ENCODE data around the gene GNPTG.

The GNPTG gene

GRCh38 chr16:1349951-1350350 is 1.8 kb upstream of the GNPTG start:
- peaks cover 9 to 29% (median 21%) of the 10 kb centered on the region in 4 experiments for H3K4me1 ChIP-seq (ENCODE audit: control extremely low read depth in 1 of 4, control insufficient read depth in 4 of 4, insufficient read depth in 4 of 4, low read length in 3 of 4)
- WGBS (ENCODE audit: insufficient coverage), result 91% methylated on average over 16 of the region's 17 CpGs
- H3K36me3 ChIP-seq (ENCODE audit: control insufficient read depth in 4 of 4, insufficient read depth in 4 of 4, low read length in 3 of 4), result peaks cover 2 to 30% (median 18%) of the 10 kb centered on the region in 4 experiments
- no peaks in the 10 kb centered on the region for H3K27me3 ChIP-seq (replicated peaks in 2 of 5; ENCODE audit: control insufficient read depth in 4 of 5, insufficient read depth in 5 of 5, low read length in 4 of 5)
- POLR2A ChIA-PET, result no interaction called here
- DNase-seq, result no peak
- H3K4me3 ChIP-seq (ENCODE audit: control insufficient read depth in 1 of 7, extremely low read depth in 1 of 7, insufficient read depth in 4 of 7, low read depth in 2 of 7, low read length in 6 of 7), result no peak overlapping the region
- CTCF ChIA-PET, result interaction anchor here (0.9 to 1.6 kb wide), 2 partner anchors 12 to 13 kb away, joined by 3 to 7 read pairs; no protein-coding TSS in a partner anchor
- H3K27ac ChIP-seq (ENCODE audit: insufficient read depth in 1 of 2, low read depth in 1 of 2, low read length in 2 of 2, poor library complexity in 1 of 2, severe bottlenecking in 2 of 2), result no peak overlapping the region
- no peaks in the 10 kb centered on the region for H3K9me3 ChIP-seq (ENCODE audit: control extremely low read depth in 1 of 5, control insufficient read depth in 4 of 5, insufficient read depth in 2 of 5, low read depth in 1 of 5, low read length in 4 of 5)

GRCh38 chr16:1350691-1351090 is 1.0 kb upstream of the GNPTG start:
- Histone ChIP-seq H3K4me3 (ENCODE audit: control insufficient read depth in 1 of 7, extremely low read depth in 1 of 7, insufficient read depth in 4 of 7, low read depth in 2 of 7, low read length in 6 of 7) (peak overlapping the region in 6 of 7 experiments; percentile 82 to 99 (median 92)), H3K9me3 (ENCODE audit: control extremely low read depth in 1 of 5, control insufficient read depth in 4 of 5, insufficient read depth in 2 of 5, low read depth in 1 of 5, low read length in 4 of 5) (no peaks in the 10 kb centered on the region), H3K27ac (ENCODE audit: insufficient read depth in 1 of 2, low read depth in 1 of 2, low read length in 2 of 2, poor library complexity in 1 of 2, severe bottlenecking in 2 of 2) (peak overlapping the region in 1 of 2 experiments; percentile 73), H3K27me3 (replicated peaks in 2 of 5; ENCODE audit: control insufficient read depth in 4 of 5, insufficient read depth in 5 of 5, low read length in 4 of 5) (no peaks in the 10 kb centered on the region), H3K36me3 (ENCODE audit: control insufficient read depth in 4 of 4, insufficient read depth in 4 of 4, low read length in 3 of 4) (peaks cover 2 to 30% (median 18%) of the 10 kb centered on the region in 4 experiments), H3K4me1 (ENCODE audit: control extremely low read depth in 1 of 4, control insufficient read depth in 4 of 4, insufficient read depth in 4 of 4, low read length in 3 of 4) (peaks cover 9 to 29% (median 21%) of the 10 kb centered on the region in 4 experiments)
- WGBS (ENCODE audit: insufficient coverage), result 98% methylated on average over 18 of the region's 19 CpGs
- POLR2A ChIA-PET, result no interaction called here
- CTCF ChIA-PET, result interaction anchor here (1.6 kb wide), 1 partner anchor 13 kb away, joined by 7 read pairs; no protein-coding TSS in a partner anchor
- no peak for DNase-seq

- ChIA-PET CTCF (interaction anchor here (1.6 kb wide), 1 partner anchor 14 kb away, joined by 7 read pairs; no protein-coding TSS in a partner anchor), POLR2A (no interaction called here)
- Histone ChIP-seq H3K4me3 (ENCODE audit: control insufficient read depth in 1 of 7, extremely low read depth in 1 of 7, insufficient read depth in 4 of 7, low read depth in 2 of 7, low read length in 6 of 7) (peak overlapping the region; percentile 78 to 99 (median 92)), H3K27me3 (replicated peaks in 2 of 5; ENCODE audit: control insufficient read depth in 4 of 5, insufficient read depth in 5 of 5, low read length in 4 of 5) (no peaks in the 10 kb centered on the region), H3K4me1 (ENCODE audit: control extremely low read depth in 1 of 4, control insufficient read depth in 4 of 4, insufficient read depth in 4 of 4, low read length in 3 of 4) (peaks cover 9 to 29% (median 21%) of the 10 kb centered on the region in 4 experiments), H3K27ac (ENCODE audit: insufficient read depth in 1 of 2, low read depth in 1 of 2, low read length in 2 of 2, poor library complexity in 1 of 2, severe bottlenecking in 2 of 2) (peak overlapping the region; percentile 33 to 73), H3K36me3 (ENCODE audit: control insufficient read depth in 4 of 4, insufficient read depth in 4 of 4, low read length in 3 of 4) (peaks cover 2 to 30% (median 18%) of the 10 kb centered on the region in 4 experiments), H3K9me3 (ENCODE audit: control extremely low read depth in 1 of 5, control insufficient read depth in 4 of 5, insufficient read depth in 2 of 5, low read depth in 1 of 5, low read length in 4 of 5) (no peaks in the 10 kb centered on the region)
- 1% methylated on average over 18 of the region's 35 CpGs for WGBS (ENCODE audit: insufficient coverage)
- no peak for DNase-seq
Measured at GRCh38 chr16:1351215-1351581, 533 bp upstream of the GNPTG start.

- Histone ChIP-seq H3K27me3 (replicated peaks in 2 of 5; ENCODE audit: control insufficient read depth in 4 of 5, insufficient read depth in 5 of 5, low read length in 4 of 5) (no peaks in the 10 kb centered on the region), H3K9me3 (ENCODE audit: control extremely low read depth in 1 of 5, control insufficient read depth in 4 of 5, insufficient read depth in 2 of 5, low read depth in 1 of 5, low read length in 4 of 5) (no peaks in the 10 kb centered on the region), H3K36me3 (ENCODE audit: control insufficient read depth in 4 of 4, insufficient read depth in 4 of 4, low read length in 3 of 4) (peaks cover 0 to 16% (median 8%) of the 10 kb centered on the region in 4 experiments), H3K4me3 (ENCODE audit: control insufficient read depth in 1 of 7, extremely low read depth in 1 of 7, insufficient read depth in 4 of 7, low read depth in 2 of 7, low read length in 6 of 7) (no peak overlapping the region), H3K27ac (ENCODE audit: insufficient read depth in 1 of 2, low read depth in 1 of 2, low read length in 2 of 2, poor library complexity in 1 of 2, severe bottlenecking in 2 of 2) (no peak overlapping the region), H3K4me1 (ENCODE audit: control extremely low read depth in 1 of 4, control insufficient read depth in 4 of 4, insufficient read depth in 4 of 4, low read length in 3 of 4) (peaks cover 9 to 29% (median 21%) of the 10 kb centered on the region in 4 experiments)
- CTCF ChIA-PET, result interaction anchor here (0.7 to 1.8 kb wide), 4 partner anchors 8 to 43 kb away, joined by 3 to 9 read pairs (median 4); no protein-coding TSS in a partner anchor
- WGBS (ENCODE audit: insufficient coverage), result 96% methylated on average over 22 of the region's 49 CpGs
- POLR2A ChIA-PET, result no interaction called here
- peak in 1 of 3 donors; percentile 44 for DNase-seq
Measured at GRCh38 chr16:1354815-1355540, 3.2 kb downstream of the GNPTG start.

GRCh38 chr16:1355591-1355990 is 3.9 kb downstream of the GNPTG start:
- Histone ChIP-seq H3K27me3 (replicated peaks in 2 of 5; ENCODE audit: control insufficient read depth in 4 of 5, insufficient read depth in 5 of 5, low read length in 4 of 5) (no peaks in the 10 kb centered on the region), H3K9me3 (ENCODE audit: control extremely low read depth in 1 of 5, control insufficient read depth in 4 of 5, insufficient read depth in 2 of 5, low read depth in 1 of 5, low read length in 4 of 5) (no peaks in the 10 kb centered on the region), H3K36me3 (ENCODE audit: control insufficient read depth in 4 of 4, insufficient read depth in 4 of 4, low read length in 3 of 4) (peaks cover 0 to 16% (median 9%) of the 10 kb centered on the region in 4 experiments), H3K27ac (ENCODE audit: insufficient read depth in 1 of 2, low read depth in 1 of 2, low read length in 2 of 2, poor library complexity in 1 of 2, severe bottlenecking in 2 of 2) (no peak overlapping the region), H3K4me1 (ENCODE audit: control extremely low read depth in 1 of 4, control insufficient read depth in 4 of 4, insufficient read depth in 4 of 4, low read length in 3 of 4) (peaks cover 9 to 26% (median 20%) of the 10 kb centered on the region in 4 experiments), H3K4me3 (ENCODE audit: control insufficient read depth in 1 of 7, extremely low read depth in 1 of 7, insufficient read depth in 4 of 7, low read depth in 2 of 7, low read length in 6 of 7) (no peak overlapping the region)
- ChIA-PET POLR2A (no interaction called here), CTCF (interaction anchor here (0.7 to 1.8 kb wide), 2 partner anchors 10 to 19 kb away, joined by 3 to 5 read pairs; no protein-coding TSS in a partner anchor)
- WGBS (ENCODE audit: insufficient coverage), result 89% methylated on average over 14 of the region's 15 CpGs
- DNase-seq, result no peak

GRCh38 chr16:1356061-1356900 is 4.5 kb downstream of the GNPTG start:
- Histone ChIP-seq H3K27me3 (replicated peaks in 2 of 5; ENCODE audit: control insufficient read depth in 4 of 5, insufficient read depth in 5 of 5, low read length in 4 of 5) (no peaks in the 10 kb centered on the region), H3K4me3 (ENCODE audit: control insufficient read depth in 1 of 7, extremely low read depth in 1 of 7, insufficient read depth in 4 of 7, low read depth in 2 of 7, low read length in 6 of 7) (no peak overlapping the region), H3K36me3 (ENCODE audit: control insufficient read depth in 4 of 4, insufficient read depth in 4 of 4, low read length in 3 of 4) (peaks cover 0 to 21% (median 11%) of the 10 kb centered on the region in 4 experiments), H3K9me3 (ENCODE audit: control extremely low read depth in 1 of 5, control insufficient read depth in 4 of 5, insufficient read depth in 2 of 5, low read depth in 1 of 5, low read length in 4 of 5) (no peaks in the 10 kb centered on the region), H3K4me1 (ENCODE audit: control extremely low read depth in 1 of 4, control insufficient read depth in 4 of 4, insufficient read depth in 4 of 4, low read length in 3 of 4) (peaks cover 7 to 19% (median 13%) of the 10 kb centered on the region in 4 experiments), H3K27ac (ENCODE audit: insufficient read depth in 1 of 2, low read depth in 1 of 2, low read length in 2 of 2, poor library complexity in 1 of 2, severe bottlenecking in 2 of 2) (no peak overlapping the region)
- 92% methylated on average over 26 of the region's 33 CpGs for WGBS (ENCODE audit: insufficient coverage)
- POLR2A ChIA-PET, result interaction anchor here (0.6 kb wide), 1 partner anchor 52 kb away, joined by 3 read pairs; no protein-coding TSS in a partner anchor
- DNase-seq, result no peak
- CTCF ChIA-PET, result interaction anchor here (1.8 kb wide), 1 partner anchor 9 kb away, joined by 5 read pairs; no protein-coding TSS in a partner anchor
